NCI-H345 (cell line): ENCODE results near the gene RNF213.
"Not testable (repeated sequence)": the region's sequence is repeated elsewhere in the genome, so short reads cannot be mapped to it uniquely, and the experiment has no call there.

Source experiments
- DNase-seq: peaks from one replicate; lab custom pipeline; 2025; lab: John Stamatoyannopoulos, UW

Gene RNF213

GRCh38 chr17:80320496-80320895 lies 59.8 kb downstream of the RNF213 start:
- DNase-seq, result no peak

GRCh38 chr17:80322864-80323263 lies 62.2 kb downstream of the RNF213 start:
- no peak for DNase-seq

- no peak for DNase-seq
Measured at GRCh38 chr17:80323982-80324381, 63.3 kb downstream of the RNF213 start.

GRCh38 chr17:80327518-80327917 lies 66.9 kb downstream of the RNF213 start:
- no peak for DNase-seq

GRCh38 chr17:80328634-80329380 lies 68.2 kb downstream of the RNF213 start:
- no peak for DNase-seq

- not testable (repeated sequence) for DNase-seq
Measured at GRCh38 chr17:80329421-80329820, 68.8 kb downstream of the RNF213 start.

DNA sequence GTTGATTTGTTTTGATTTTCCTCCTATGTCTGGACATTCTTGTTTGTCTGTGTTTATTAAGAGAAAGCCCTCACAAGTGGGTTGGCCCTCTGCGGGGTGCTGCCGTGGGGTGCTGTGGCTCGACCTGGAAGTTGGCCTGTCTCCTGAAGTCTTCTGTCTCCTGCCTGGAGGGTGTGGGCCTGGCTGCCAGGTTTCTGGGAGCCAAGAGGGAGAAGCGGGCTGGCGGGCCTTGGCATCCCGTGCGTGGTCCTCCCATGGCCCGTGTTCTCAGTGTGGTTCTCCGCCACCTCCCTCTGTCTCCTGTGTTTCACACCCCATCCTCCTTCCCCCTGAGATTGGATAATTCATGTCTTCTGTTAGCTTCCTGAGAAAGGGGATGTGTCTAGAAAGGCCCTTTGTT lies 69.6 kb downstream of the RNF213 start:
- DNase-seq, result no peak

DNA sequence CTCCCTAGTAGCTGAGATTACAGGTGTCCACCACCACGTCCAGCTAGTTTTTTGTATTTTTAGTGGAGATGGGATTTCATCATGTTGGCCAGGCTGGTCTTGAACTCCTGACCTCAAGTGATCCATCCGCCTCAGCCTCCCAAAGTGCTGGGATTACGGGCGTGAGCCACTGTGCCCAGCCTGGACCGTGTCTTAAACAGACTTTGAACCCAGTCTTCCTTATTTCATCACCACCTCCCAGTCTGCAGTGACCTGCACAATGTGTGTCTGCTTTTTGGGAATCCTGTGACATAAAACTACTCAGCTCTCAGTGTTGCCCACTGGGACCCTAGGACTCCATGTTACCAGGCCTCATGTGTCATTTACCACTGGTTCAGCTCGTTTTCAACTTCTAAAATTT lies 70.3 kb downstream of the RNF213 start:
- DNase-seq, result not testable (repeated sequence)

GRCh38 chr17:80331820-80332219 lies 71.2 kb downstream of the RNF213 start:
- DNase-seq, result no peak

DNA sequence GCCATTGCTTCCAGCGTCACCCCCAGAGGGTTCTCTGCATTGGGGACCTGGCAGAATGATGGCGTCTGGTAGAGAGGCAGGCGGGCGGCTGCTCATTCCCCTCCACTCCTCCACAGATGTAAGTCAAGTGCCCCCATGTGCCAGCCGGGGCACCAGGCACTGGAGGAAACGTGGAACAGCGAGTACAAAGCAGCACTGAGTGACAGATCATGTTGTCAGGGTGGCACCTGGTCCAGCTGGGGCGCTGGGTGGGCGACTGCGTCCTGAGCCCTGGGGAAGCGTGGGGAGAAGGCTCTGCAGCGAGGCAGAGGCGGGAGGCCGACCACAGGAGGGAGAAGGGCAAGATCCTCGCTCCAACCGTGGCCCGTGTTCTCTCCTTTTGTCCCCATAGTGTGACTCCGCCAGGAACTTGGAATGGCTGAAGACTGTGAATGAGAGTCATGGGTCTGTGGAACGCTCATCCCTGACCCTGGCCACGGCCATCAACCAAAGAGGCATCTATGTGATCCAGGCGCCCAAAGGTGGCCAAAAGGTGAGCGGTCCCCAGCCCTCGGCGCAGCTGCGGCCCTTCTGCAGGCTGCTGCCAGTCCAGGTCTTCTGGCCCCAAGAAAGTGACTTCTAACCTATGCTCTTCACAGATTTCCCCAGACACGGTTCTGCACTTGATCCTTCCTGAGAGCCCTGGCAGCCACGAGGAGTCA lies 76.7 kb downstream of the RNF213 start:
- DNase-seq, result no peak

- DNase-seq, result no peak
Measured at GRCh38 chr17:80339118-80339517, 78.5 kb downstream of the RNF213 start.

GRCh38 chr17:80339731-80340456 lies 79.2 kb downstream of the RNF213 start:
- DNase-seq, result no peak

DNA sequence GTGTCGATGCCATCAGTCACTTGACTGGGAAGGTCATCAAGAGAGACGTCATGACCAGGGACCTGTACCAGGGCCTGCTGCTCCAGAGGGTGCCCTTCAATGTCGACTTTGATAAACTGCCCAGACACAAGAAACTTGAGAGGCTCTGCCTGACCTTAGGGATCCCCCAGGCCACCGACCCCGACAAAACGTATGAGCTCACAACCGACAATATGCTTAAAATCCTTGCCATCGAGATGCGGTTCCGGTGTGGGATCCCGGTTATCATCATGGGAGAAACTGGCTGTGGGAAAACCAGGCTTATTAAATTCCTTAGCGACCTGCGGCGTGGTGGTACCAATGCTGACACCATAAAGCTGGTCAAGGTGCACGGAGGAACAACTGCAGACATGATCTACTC lies 84.7 kb downstream of the RNF213 start:
- no peak for DNase-seq

DNA sequence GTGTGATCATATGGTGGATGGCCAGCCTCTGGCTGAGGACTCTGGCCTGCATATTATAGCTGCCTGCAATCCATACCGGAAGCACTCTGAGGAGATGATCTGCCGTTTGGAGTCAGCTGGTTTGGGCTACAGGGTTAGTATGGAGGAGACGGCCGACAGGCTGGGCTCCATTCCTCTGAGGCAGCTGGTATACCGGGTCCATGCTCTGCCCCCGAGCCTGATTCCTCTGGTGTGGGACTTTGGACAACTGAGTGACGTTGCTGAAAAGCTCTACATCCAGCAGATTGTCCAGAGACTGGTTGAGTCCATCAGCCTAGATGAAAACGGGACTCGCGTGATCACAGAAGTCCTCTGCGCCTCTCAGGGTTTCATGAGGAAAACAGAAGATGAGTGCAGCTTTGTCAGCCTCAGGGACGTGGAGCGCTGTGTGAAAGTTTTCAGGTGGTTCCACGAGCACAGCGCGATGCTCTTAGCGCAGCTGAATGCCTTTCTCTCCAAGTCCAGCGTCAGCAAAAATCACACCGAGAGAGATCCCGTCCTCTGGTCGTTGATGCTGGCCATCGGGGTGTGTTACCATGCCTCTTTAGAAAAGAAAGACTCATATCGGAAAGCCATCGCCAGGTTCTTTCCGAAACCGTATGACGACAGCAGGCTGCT lies 85.3 kb downstream of the RNF213 start:
- no peak for DNase-seq

- no peak for DNase-seq
Measured at GRCh38 chr17:80346498-80347275, 86.0 kb downstream of the RNF213 start.

- DNase-seq, result no peak
Measured at GRCh38 chr17:80347536-80347935, 86.9 kb downstream of the RNF213 start.

GRCh38 chr17:80347948-80348351 lies 87.3 kb downstream of the RNF213 start:
- no peak for DNase-seq

- DNase-seq, result no peak
Measured at GRCh38 chr17:80348551-80349150, 88.0 kb downstream of the RNF213 start.

DNA sequence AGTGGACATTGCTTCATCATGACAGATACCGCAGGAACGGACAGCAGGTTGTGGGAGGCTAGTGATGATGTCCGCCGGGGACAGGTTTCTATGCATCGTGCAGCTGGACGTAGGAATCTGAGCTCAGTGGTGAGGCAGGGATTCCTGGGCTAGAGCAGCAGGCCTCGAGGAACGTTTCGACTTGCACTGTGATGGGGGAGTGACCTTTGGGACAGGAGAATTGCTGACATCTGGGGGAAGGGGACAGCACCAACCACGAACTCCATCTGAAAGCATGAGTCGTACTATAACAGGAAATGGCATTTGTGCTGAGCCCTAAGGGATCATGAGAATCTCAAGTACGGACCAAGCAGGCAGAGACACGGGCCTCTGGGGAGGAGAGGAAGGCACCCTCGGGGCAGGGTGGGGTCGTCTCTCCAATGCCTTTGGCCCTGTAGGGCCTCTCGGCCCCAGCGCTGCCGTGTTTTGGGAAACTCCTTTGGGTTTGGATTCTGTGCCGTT lies 88.5 kb downstream of the RNF213 start:
- DNase-seq, result no peak

GRCh38 chr17:80349751-80350150 lies 89.1 kb downstream of the RNF213 start:
- no peak for DNase-seq
